Measurements from ENCODE around the gene RAB10.

DNA sequence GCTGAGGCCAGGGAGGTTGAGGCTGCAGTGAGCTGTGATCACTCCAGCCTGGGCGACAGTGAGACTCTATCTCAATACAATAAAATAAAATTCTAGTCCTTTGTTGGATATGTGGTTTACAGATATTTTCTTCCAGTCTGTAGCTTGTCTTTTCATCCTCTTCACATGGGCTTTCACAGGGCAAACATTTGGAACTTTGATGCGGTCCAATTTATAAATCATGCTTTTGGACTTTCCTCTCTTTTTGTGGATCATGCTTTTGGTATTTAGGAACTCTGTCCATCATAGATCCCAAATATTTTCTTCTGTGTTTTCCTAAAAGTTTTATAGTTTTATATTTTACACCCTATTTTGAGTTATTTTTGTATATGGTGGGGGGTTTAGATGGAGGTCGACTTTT, 14.9 kb downstream of the RAB10 start:
- TF ChIP-seq, protein P1, sequence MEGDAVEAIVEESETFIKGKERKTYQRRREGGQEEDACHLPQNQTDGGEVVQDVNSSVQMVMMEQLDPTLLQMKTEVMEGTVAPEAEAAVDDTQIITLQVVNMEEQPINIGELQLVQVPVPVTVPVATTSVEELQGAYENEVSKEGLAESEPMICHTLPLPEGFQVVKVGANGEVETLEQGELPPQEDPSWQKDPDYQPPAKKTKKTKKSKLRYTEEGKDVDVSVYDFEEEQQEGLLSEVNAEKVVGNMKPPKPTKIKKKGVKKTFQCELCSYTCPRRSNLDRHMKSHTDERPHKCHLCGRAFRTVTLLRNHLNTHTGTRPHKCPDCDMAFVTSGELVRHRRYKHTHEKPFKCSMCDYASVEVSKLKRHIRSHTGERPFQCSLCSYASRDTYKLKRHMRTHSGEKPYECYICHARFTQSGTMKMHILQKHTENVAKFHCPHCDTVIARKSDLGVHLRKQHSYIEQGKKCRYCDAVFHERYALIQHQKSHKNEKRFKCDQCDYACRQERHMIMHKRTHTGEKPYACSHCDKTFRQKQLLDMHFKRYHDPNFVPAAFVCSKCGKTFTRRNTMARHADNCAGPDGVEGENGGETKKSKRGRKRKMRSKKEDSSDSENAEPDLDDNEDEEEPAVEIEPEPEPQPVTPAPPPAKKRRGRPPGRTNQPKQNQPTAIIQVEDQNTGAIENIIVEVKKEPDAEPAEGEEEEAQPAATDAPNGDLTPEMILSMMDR (IDR thresholded peaks at IDR 0.05): no peak
- no peak for TF ChIP-seq ZFX (IDR thresholded peaks at IDR 0.05; ENCODE audit: borderline replicate concordance)
